Tibial nerve (tissue), 4 donors: ENCODE measurements around the gene SYNGR3. TPM values are rescaled to one million over a fixed set of nuclear protein-coding genes. Genes with fewer than 3 reads are reported as not detected.

Source experiments
- DNase-seq, 2 donors: peaks; one replicate each; pipeline ENCODE4 v3.0.0-alpha.2; 2019; ENCODE audit warnings: low spot score in 2 of 2
- H3K27ac ChIP-seq, 4 donors: fragments of 200-600 bp; sonication (generic) in 3 of 4; one replicate each; pipeline ENCODE4 v1.5.1; 2017 to 2019; ENCODE audit warnings: mild to moderate bottlenecking in 1 of 4
- H3K27me3 ChIP-seq, 2 donors: fragments of 200-600 bp; sonication (generic) in 1 of 2; one replicate each; pipeline versions ENCODE4 v1.5.1 to v1.6.0; 2017 to 2019
- H3K36me3 ChIP-seq, 3 donors: fragments of 200-600 bp; sonication (generic); one replicate each; pipeline ENCODE4 v1.5.1; 2018 to 2019
- H3K4me1 ChIP-seq, 4 donors: fragments of 200-600 bp; sonication (generic) in 3 of 4; one replicate each; pipeline ENCODE4 v1.5.1; 2017 to 2019
- H3K4me3 ChIP-seq, 4 donors: fragments of 200-600 bp; sonication (generic) in 3 of 4; one replicate each; pipeline ENCODE4 v1.5.1; 2017 to 2019; ENCODE audit warnings: mild to moderate bottlenecking in 1 of 4, moderate library complexity in 1 of 4
- H3K9me3 ChIP-seq, 4 donors: fragments of 200-600 bp; sonication (generic) in 3 of 4; one replicate each; pipeline ENCODE4 v1.5.1; 2017 to 2019
- EP300 ChIP-seq, 2 donors: sonication (generic); formaldehyde crosslinking; IDR thresholded peaks; one replicate each; pipeline ENCODE4 v1.6.1; 2017; ENCODE audit warnings: antibody characterized with exemption in 2 of 2, mild to moderate bottlenecking in 1 of 2
- POLR2A ChIP-seq, 2 donors: fragments of 450-650 bp; IDR thresholded peaks; one replicate each; pipeline ENCODE4 v1.6.1; 2017; ENCODE audit warnings: antibody characterized with exemption in 2 of 2, mild to moderate bottlenecking in 2 of 2, moderate library complexity in 2 of 2
- WGBS, 2 donors: methylation state at CpG; one replicate each; pipeline ENCODE4 v1.1.5; 2018; 5-methylcytosine and 5-hydroxymethylcytosine counted together
- total RNA-seq, 4 donors: library from RNA; depleted of rRNA; stranded (reverse); fragments of >200 nt; gene quantifications; one replicate each; pipeline ENCODE4 v1.1.0, GENCODE V29; 2016
- TF ChIP-seq, protein P1 (sequence below), 5 experiments: fragments of 200-600 bp in 3 of 5; fragments of 450-650 bp in 2 of 5; sonication (generic) in 3 of 5; IDR thresholded peaks; one replicate each; pipeline ENCODE4 v1.5.1; 2016 to 2019; ENCODE audit warnings: antibody characterized with exemption in 5 of 5, mild to moderate bottlenecking in 3 of 5, moderate library complexity in 2 of 5

Gene SYNGR3
- total RNA-seq, 4 donors from 2014 or later, result 3.9 TPM; not detected in 3

DNA sequence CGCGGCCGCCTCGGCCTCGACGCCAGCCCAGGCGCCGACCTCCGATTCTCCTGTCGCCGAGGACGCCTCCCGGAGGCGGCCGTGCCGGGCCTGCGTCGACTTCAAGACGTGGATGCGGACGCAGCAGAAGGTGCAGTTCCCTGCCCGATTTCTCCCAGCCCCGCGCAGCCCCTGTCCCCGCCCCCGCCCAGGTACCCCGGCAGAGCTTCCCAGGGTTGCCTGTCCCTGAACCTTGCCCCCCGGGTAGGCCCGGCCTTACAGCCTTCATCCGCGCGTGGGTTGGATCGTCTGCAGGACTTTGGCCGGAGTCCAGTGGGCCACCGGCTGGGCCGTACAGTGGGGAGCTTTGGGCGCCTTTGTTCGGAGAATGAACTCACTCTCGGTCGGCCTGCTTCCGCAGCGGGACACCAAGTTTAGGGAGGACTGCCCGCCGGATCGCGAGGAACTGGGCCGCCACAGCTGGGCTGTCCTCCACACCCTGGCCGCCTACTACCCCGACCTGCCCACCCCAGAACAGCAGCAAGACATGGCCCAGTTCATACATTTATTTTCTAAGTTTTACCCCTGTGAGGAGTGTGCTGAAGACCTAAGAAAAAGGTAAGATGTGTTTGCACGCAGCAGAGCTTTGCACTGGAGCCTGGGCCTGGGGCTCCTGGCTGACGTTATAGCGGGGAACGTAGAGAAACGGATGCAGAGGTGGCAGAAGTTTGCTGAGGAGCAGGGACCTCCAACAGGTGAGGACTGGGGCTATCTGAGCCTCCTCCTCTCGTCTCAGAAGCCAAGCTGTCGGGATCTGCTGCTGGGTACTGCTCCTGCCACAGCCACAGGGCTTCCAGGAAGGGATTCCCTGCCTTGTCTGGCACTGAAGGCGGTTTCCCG is 5.2 kb upstream of the SYNGR3 start:
- H3K36me3 ChIP-seq, result peaks cover 0 to 26% (median 0%) of the 10 kb centered on the region in 3 donors
- peak overlapping the region; percentile 56 to 94 (median 88) for H3K4me3 ChIP-seq
- DNase-seq, result no peak
- WGBS, 2 donors, result 8 to 10% methylated on average over 44 to 48 of the region's 58 CpGs
- H3K4me1 ChIP-seq, result peaks cover 0 to 42% (median 22%) of the 10 kb centered on the region in 4 donors
- no peaks in the 10 kb centered on the region for H3K9me3 ChIP-seq
- peak overlapping the region in 3 of 4 donors; percentile 74 to 86 (median 85) for H3K27ac ChIP-seq
- peaks cover 0 to 44% of the 10 kb centered on the region in 2 donors for H3K27me3 ChIP-seq
- no peak for TF ChIP-seq EP300 (IDR thresholded peaks at IDR 0.05)
- TF ChIP-seq, protein P1, sequence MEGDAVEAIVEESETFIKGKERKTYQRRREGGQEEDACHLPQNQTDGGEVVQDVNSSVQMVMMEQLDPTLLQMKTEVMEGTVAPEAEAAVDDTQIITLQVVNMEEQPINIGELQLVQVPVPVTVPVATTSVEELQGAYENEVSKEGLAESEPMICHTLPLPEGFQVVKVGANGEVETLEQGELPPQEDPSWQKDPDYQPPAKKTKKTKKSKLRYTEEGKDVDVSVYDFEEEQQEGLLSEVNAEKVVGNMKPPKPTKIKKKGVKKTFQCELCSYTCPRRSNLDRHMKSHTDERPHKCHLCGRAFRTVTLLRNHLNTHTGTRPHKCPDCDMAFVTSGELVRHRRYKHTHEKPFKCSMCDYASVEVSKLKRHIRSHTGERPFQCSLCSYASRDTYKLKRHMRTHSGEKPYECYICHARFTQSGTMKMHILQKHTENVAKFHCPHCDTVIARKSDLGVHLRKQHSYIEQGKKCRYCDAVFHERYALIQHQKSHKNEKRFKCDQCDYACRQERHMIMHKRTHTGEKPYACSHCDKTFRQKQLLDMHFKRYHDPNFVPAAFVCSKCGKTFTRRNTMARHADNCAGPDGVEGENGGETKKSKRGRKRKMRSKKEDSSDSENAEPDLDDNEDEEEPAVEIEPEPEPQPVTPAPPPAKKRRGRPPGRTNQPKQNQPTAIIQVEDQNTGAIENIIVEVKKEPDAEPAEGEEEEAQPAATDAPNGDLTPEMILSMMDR (IDR thresholded peaks at IDR 0.05), result no peak
- TF ChIP-seq POLR2A (IDR thresholded peaks at IDR 0.05), result no peak

DNA sequence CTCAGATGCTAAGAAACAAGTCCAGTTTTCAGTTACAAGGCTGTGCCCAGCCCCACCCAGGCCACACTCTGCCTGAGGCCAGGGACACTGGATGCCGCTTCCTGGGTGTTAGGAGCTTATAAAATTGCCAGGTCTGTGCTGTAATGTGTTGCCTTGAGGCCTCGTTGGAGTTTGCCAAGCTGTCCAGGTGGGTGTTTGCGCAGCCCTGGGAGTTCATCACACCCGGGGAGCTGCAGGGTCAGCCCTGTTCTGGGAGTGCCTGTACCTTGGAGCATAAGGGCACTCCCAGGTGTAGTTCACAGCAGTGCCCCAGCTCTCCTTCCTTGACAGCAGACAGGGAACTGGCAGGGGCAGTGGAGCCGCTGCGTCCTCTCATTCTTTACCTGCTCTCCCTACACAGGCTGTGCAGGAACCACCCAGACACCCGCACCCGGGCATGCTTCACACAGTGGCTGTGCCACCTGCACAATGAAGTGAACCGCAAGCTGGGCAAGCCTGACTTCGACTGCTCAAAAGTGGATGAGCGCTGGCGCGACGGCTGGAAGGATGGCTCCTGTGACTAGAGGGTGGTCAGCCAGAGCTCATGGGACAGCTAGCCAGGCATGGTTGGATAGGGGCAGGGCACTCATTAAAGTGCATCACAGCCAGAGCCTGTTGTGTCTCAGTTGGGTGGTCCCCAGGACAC is 4.2 kb upstream of the SYNGR3 start:
- TF ChIP-seq POLR2A (IDR thresholded peaks at IDR 0.05) (no peak), EP300 (IDR thresholded peaks at IDR 0.05) (no peak)
- TF ChIP-seq, protein P1 (IDR thresholded peaks at IDR 0.05), result no peak
- Histone ChIP-seq H3K27me3 (peaks cover 0 to 42% of the 10 kb centered on the region in 2 donors), H3K27ac (peak overlapping the region in 1 of 4 donors; percentile 85), H3K4me1 (peaks cover 0 to 41% (median 20%) of the 10 kb centered on the region in 4 donors), H3K36me3 (peaks cover 0 to 26% (median 0%) of the 10 kb centered on the region in 3 donors), H3K9me3 (no peaks in the 10 kb centered on the region), H3K4me3 (peak overlapping the region in 1 of 4 donors; percentile 94)
- no peak for DNase-seq
- WGBS, 2 donors, result 93 to 95% methylated on average over 12 of the region's 14 CpGs

DNA sequence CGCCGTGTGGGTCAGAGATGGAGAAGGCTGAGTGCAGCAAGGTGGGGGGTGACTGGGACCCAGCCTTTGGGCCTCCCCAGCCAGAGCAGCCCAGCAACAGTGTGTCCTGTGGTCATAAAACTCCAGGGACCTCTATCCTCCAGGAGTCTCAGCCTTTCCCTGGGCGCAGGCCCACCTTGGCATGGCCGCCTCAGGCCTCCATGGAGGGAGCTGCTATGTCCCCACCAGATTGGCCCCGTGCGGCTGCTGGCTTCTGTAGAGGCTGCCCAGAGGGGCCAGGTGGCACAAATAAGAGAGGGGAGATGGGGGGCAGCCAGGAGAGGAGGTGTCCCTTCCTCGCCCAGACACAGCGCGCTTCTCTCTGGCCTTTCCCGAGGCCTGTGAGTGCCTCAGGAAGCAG is 2.6 kb upstream of the SYNGR3 start:
- no peak overlapping the region for H3K4me3 ChIP-seq
- H3K27me3 ChIP-seq, result peaks cover 0 to 42% of the 10 kb centered on the region in 2 donors
- 84 to 86% methylated on average over 9 to 10 of the region's 10 CpGs for WGBS, 2 donors
- H3K9me3 ChIP-seq, result no peaks in the 10 kb centered on the region
- no peak for TF ChIP-seq POLR2A (IDR thresholded peaks at IDR 0.05)
- no peak for TF ChIP-seq EP300 (IDR thresholded peaks at IDR 0.05)
- TF ChIP-seq, protein P1 (IDR thresholded peaks at IDR 0.05), result no peak
- no peak overlapping the region for H3K27ac ChIP-seq
- DNase-seq, result no peak
- H3K36me3 ChIP-seq, result peaks cover 0 to 26% (median 0%) of the 10 kb centered on the region in 3 donors
- peaks cover 0 to 55% (median 30%) of the 10 kb centered on the region in 4 donors for H3K4me1 ChIP-seq

DNA sequence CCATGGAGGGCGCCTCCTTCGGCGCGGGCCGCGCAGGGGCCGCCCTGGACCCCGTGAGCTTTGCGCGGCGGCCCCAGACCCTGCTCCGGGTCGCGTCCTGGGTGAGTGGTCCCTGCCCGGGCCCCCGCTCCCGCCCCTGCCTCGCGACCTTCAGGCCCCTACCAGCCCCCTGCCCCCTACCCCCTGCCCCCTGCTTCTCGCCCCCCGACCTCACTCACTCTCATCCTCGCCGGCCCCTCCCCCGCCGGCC is 256 bp downstream of the SYNGR3 start:
- WGBS, 2 donors, result 0% methylated on average over 4 of the region's 25 CpGs
- no peaks in the 10 kb centered on the region for H3K9me3 ChIP-seq
- no peak for DNase-seq
- TF ChIP-seq POLR2A (IDR thresholded peaks at IDR 0.05) (no peak), EP300 (IDR thresholded peaks at IDR 0.05) (no peak)
- TF ChIP-seq, protein P1 (IDR thresholded peaks at IDR 0.05), result no peak
- peak overlapping the region in 1 of 4 donors; percentile 22 for H3K4me3 ChIP-seq
- H3K27me3 ChIP-seq, result peaks cover 0 to 47% of the 10 kb centered on the region in 2 donors
- H3K36me3 ChIP-seq, result peaks cover 0 to 26% (median 0%) of the 10 kb centered on the region in 3 donors
- no peak overlapping the region for H3K27ac ChIP-seq
- H3K4me1 ChIP-seq, result peaks cover 0 to 44% (median 20%) of the 10 kb centered on the region in 4 donors
